HG02943 (cell line): ENCODE measurements around the gene RPTOR.
"Not testable (repeated sequence)": the region's sequence is repeated elsewhere in the genome, so short reads cannot be mapped to it uniquely, and the experiment has no call there.

Experiments
- ATAC-seq: cut with Tn5 transposase; IDR thresholded peaks from one replicate; pipeline ENCODE4 v1.9.1; 2021; ENCODE audit warnings: mild to moderate bottlenecking, low read depth, moderate library complexity; ENCODE audit not compliant: unreplicated experiment

The RPTOR gene

GRCh38 chr17:80789356-80789902 is 244.8 kb downstream of the RPTOR start:
- no peak for ATAC-seq

- ATAC-seq, result no peak
Observed at GRCh38 chr17:80790021-80790765, 245.6 kb downstream of the RPTOR start.

GRCh38 chr17:80790981-80791742 is 246.5 kb downstream of the RPTOR start:
- ATAC-seq, result no peak

DNA sequence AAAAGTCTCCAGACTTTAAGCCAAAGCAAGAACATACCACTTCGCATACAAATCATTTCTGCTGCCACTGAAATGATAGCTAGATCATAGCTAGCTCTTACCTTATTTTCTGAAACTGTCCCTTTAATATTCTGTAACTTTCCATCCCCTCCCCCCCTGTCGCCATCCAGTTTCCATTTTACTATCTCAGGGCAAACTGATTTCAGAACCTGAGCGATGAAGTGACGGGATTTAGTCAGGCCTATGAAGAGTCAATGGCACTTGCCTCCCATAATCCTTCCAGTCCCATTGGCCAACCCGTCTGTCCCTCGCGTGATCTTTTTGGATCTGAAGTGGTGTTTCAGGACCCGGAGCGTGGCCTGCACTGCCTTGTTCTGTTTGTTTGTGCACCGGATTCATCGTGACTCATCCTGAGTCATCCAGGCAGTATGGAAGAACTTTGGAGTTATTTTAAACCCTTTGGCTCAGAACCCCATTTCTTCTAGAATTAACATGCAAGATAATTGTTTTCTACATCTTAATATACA is 247.2 kb downstream of the RPTOR start:
- no peak for ATAC-seq

- no peak for ATAC-seq
Observed at GRCh38 chr17:80792373-80792781, 247.7 kb downstream of the RPTOR start.

DNA sequence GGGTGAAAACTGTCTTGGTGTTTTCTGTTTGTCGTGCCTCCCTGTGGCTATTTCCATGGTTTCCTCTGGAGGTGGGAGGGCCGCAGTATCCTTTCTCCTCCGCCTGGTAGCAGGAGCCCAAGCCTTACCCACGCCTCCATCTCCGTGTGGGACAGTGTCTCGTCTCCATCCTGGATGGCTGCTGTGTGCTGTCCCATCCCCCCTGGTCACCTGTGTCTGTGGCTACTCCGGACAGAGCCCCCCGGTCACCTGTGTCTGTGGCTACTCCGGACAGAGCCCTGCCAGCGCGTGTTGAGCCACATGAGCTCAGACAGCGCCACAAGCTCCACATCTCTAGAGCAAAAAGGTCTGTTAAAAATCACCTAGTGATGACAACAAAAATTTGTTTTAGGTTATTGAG is 248.8 kb downstream of the RPTOR start:
- no peak for ATAC-seq

GRCh38 chr17:80793851-80794267 is 249.2 kb downstream of the RPTOR start:
- ATAC-seq, result no peak

- ATAC-seq, result no peak
Observed at GRCh38 chr17:80794281-80795089, 249.8 kb downstream of the RPTOR start.

DNA sequence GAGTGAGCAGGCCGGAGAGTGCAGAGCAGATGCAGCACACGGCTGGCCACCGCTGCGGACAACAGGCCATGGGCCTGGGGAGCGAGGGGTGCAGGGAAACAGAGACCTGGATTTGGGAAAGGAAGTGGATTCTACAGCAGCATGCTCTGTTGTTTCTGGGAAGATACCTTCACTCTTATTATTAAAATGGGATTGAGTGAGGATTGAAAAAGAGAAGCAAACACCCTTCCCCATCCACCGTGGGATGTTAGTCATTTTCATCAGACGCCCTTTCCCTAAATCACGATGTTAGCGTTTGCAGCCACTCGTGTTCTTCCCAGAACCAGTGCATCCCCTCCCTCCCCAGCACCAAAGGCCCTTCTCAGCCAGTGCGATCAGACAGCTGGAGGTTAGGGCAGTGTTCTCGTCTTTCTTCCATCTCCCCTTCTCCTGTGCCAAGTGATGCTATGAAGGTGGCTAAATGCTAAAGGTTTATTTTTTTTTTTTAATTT is 250.5 kb downstream of the RPTOR start:
- ATAC-seq, result no peak

DNA sequence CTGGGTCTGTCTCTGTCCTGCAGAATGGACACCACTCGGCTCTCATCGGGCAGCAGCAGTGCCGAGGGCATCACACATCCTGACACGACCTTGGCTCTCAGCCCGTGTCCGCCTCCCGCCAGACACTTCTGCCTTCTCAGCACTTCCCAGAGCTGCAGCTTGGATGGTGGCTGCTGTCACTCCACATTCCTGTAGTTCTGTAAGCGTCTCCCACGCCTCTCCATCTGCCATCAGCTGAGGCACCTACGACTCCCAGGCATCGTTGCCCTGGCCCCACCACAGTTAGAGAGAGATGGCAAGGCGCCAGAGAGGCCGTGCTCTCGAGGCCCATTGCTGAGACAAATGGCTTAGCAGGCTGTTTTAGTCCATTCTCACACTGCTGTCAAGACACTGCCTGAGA is 251.1 kb downstream of the RPTOR start:
- no peak for ATAC-seq

DNA sequence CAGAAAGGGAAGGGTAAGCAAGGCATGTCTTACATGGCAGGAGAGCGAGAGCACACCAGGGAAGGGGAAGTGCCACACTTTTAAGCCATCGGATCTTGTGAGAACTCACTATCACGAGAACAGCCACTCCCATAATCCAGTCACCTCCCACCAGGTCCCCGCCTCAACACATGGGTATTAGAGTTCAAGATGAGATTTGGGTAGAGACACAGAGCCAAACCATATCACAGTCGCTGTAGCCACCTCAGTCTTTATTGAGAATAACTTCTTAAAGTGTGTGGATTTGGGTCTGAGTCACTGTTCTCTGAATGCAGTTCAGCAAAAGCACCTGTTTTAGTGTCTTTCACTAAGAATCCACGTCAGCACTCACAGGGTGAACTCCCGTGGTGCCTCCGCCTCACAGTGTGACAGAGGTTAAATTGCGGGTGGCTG is 251.8 kb downstream of the RPTOR start:
- ATAC-seq, result no peak

DNA sequence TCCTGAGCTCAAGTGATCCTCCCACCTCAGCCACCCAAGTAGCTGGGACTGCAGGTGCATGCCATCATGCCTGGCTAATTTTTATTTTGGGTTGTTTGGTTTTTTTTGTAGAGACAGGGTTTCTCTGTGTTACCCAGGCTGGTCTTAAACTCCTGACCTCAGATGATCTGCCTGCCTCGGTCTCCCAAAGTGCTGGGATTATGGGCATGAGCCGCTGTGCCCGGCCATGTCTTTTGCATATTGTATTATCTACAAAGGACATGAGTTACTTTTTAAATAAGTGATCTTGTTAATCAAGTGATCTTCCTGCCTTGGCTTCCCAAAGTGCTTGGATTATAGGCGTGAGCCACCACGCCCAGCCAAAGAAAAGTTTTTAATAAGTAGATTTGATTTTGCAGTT is 252.6 kb downstream of the RPTOR start:
- not testable (repeated sequence) for ATAC-seq

- no peak for ATAC-seq
Observed at GRCh38 chr17:80797741-80798594, 253.3 kb downstream of the RPTOR start.

DNA sequence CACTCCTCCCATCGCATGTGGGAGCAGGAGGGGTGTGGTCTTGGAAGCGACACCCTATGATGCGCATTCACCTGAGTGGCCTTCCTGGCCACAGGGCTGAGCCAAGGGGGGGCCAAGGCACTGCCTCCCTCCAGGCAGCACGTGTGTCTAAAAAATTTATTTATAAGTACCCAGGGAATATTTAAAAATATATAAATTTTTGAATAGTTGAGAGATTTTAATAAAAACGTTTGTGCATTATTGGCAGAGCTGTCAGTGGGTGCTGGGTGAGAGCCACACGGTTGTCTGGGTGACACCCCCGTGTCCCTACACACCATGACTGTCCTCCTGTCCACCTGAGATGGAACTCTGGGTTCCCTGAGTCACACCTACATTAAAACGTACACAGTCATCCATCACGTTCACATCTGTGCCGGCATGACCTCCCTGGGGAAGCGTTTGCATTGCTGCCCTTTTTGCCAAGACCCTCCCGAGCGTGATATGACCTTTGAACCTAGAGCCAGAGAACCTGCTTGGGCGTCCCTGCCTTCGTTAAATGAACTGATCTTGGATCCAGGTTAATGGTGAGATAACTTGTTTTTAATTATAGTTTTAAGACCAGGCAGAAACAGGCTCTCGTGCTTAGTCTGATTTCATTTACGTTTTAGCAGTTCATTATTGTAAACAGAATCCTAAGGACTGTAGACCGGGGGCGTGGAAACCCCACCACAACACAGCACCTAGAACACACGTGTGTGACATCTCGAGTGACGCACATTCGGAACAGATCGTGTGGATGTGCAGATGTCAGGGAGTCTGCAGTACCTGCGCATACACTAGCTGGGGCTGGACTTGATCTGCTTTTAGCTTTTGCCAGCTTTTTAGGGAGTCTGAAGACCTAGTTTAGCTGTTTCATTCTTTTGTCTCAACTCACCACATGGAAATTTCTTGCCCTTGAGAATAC is 254.2 kb downstream of the RPTOR start:
- no peak for ATAC-seq

GRCh38 chr17:80799538-80800480 is 255.2 kb downstream of the RPTOR start:
- no peak for ATAC-seq

DNA sequence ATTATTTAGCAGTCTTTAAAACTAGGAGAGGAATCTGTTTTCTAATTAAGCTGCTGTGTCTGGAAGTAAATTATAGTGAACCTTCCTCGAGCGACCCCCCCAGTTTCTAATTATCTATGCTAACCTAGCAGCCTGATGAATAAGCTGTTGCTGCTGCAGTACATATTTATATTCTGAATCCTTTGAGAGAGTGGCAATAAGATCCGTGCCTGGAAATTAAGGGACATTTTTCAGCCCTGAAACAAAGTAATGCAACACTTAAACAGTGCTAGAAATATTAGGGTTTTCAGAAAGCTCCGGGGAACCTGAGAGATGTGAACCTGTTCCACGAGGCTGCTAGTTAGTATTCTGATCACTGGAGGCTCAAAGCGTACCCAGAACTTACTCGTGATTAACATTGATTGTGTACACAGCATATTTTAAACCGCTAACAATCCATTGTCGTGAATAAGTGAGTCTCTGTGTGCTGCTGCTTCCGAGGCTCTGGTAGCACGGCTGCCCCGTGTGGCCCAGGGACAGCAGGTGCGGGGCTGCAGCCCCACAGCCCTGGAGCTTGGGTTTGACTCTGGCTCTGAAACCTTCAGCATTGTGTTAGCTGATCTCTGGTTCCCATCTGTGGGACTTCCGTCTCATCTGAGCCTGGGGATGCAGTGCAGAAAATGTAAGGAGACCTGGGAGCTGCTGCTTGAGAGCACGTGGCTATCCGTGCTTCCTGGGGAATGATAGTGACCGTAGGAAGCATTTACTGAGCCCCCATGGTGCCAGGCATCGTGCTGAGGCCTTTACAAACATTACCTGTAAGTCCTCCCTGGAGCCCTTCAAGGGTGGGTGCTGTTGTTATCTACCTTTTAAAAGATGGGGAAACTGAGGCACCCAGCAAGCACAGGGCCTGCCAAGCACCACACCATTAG is 256.1 kb downstream of the RPTOR start:
- no peak for ATAC-seq
